ENCODE measurements around the gene MYBBP1A. TPM values are rescaled to one million over a fixed set of nuclear protein-coding genes. Genes with fewer than 3 reads are reported as not detected.

Gene MYBBP1A
- polyA plus RNA-seq, 2 of the 4 experiments (the other 2 are of a cell fraction): 42.9 to 95.1 TPM

GRCh38 chr17:4591529-4591928, 36.3 kb upstream of the MYBBP1A start:
- POLR2A ChIA-PET: interaction anchor here (0.6 kb wide), 1 partner anchor 1642 kb away, joined by 7 read pairs; no protein-coding TSS in a partner anchor
- Histone ChIP-seq H3K4me1 (peaks cover 5% of the 10 kb centered on the region; the same call in 2 of the 3 replicates), H3K4me3 (no peak overlapping the region), H3K27ac (no peak overlapping the region), H3K9me3 (no peaks in the 10 kb centered on the region), H3K4me2 (no peak overlapping the region)
- peak; percentile 44 to 46 for DNase-seq (ENCODE audit: low read depth in 1 of 2, low spot score in 1 of 2)
- no peak for FAIRE-seq
- WGBS (ENCODE audit: missing lambda C conversion rate): 47% methylated on average over 8 of the region's 12 CpGs
- TF ChIP-seq CBX2 (IDR thresholded peaks at IDR 0.05; ENCODE audit: borderline replicate concordance, low read depth) (no peak), HOXB5 (CRISPR knock-in tag; IDR thresholded peaks at IDR 0.05) (no peak), MAFK (IDR thresholded peaks at IDR 0.05; ENCODE audit: partially characterized antibody) (no peak), FOSL2 (IDR thresholded peaks at IDR 0.05) (no peak), FOSL2 (CRISPR knock-in tag; IDR thresholded peaks at IDR 0.05) (no peak), POLR2A (IDR thresholded peaks at IDR 0.05; ENCODE audit: low read length) (no peak), RARB (CRISPR knock-in tag; IDR thresholded peaks at IDR 0.05) (no peak), E2F6 (IDR thresholded peaks at IDR 0.05; ENCODE audit: borderline replicate concordance, low read depth) (no peak), CHD4 (IDR thresholded peaks at IDR 0.05; ENCODE audit: borderline replicate concordance) (no peak), SMC3 (IDR thresholded peaks at IDR 0.05) (no peak), CEBPB (IDR thresholded peaks at IDR 0.05) (no peak), HEYL (CRISPR knock-in tag; IDR thresholded peaks at IDR 0.05) (no peak), BHLHE40 (IDR thresholded peaks at IDR 0.05; ENCODE audit: low read depth, low read length) (no peak), FOXS1 (CRISPR knock-in tag; IDR thresholded peaks at IDR 0.05) (no peak), CHD2 (IDR thresholded peaks at IDR 0.05; ENCODE audit: low read length, partially characterized antibody) (no peak), PHF8 (IDR thresholded peaks at IDR 0.05; ENCODE audit: borderline replicate concordance, low read depth) (no peak), SREBF2 (IDR thresholded peaks at IDR 0.05) (no peak), HMGXB4 (CRISPR knock-in tag; IDR thresholded peaks at IDR 0.05; ENCODE audit: borderline replicate concordance) (no peak), NFE2L2 (conservative IDR thresholded peaks at IDR 0.05; ENCODE audit: low read length) (no peak), ESRRA (IDR thresholded peaks at IDR 0.05; ENCODE audit: borderline replicate concordance, low read length) (no peak), HDAC2 (IDR thresholded peaks at IDR 0.05) (no peak)
- peak; percentile 31 to 36; a peak in 5 of 6 replicates for ATAC-seq
- CTCF ChIA-PET: interaction anchor here (0.7 to 18.8 kb wide), 5 partner anchors 14 to 297 kb away, joined by 3 to 186 read pairs (median 4); no protein-coding TSS in a partner anchor

- H3K4me2 ChIP-seq: no peak overlapping the region
- H3K4me1 ChIP-seq: peaks cover 5% of the 10 kb centered on the region; the same call in 2 of the 3 replicates
- TF ChIP-seq SREBF2 (IDR thresholded peaks at IDR 0.05) (no peak), REST (IDR thresholded peaks at IDR 0.05) (no peak), RCOR1 (IDR thresholded peaks at IDR 0.05; ENCODE audit: low read depth, low read length) (no peak), SMC3 (IDR thresholded peaks at IDR 0.05) (no peak), ZC3H11A (IDR thresholded peaks at IDR 0.05) (no peak), EHMT2 (IDR thresholded peaks at IDR 0.05; ENCODE audit: low read depth) (no peak), FOSL2 (IDR thresholded peaks at IDR 0.05) (no peak), FOSL2 (CRISPR knock-in tag; IDR thresholded peaks at IDR 0.05) (no peak), POLR2AphosphoS2 (conservative IDR thresholded peaks at IDR 0.05; ENCODE audit: low read length) (no peak), NR3C1 (IDR thresholded peaks at IDR 0.05) (no peak), KDM1A (IDR thresholded peaks at IDR 0.05; ENCODE audit: low read depth) (no peak), HOXA7 (CRISPR knock-in tag; IDR thresholded peaks at IDR 0.05) (no peak), RARB (CRISPR knock-in tag; IDR thresholded peaks at IDR 0.05) (no peak), E2F6 (IDR thresholded peaks at IDR 0.05; ENCODE audit: borderline replicate concordance, low read depth) (no peak), USF2 (IDR thresholded peaks at IDR 0.05) (no peak), ZSCAN20 (CRISPR knock-in tag; IDR thresholded peaks at IDR 0.05) (no peak)
- no peak overlapping the region for H3K27ac ChIP-seq
- FAIRE-seq: no peak
- no peak overlapping the region for H3K4me3 ChIP-seq
- peak in 1 of 2 experiments; percentile 5; a peak in 3 of 6 replicates for ATAC-seq
- H3K9me3 ChIP-seq: no peaks in the 10 kb centered on the region
- DNase-seq (ENCODE audit: low read depth in 1 of 2, low spot score in 1 of 2): no peak
- 29% methylated on average over 9 of the region's 10 CpGs for WGBS (ENCODE audit: missing lambda C conversion rate)
- ChIA-PET CTCF (interaction anchor here (1.0 to 18.8 kb wide), 4 partner anchors 14 to 35 kb away, joined by 3 to 186 read pairs (median 4); no protein-coding TSS in a partner anchor), POLR2A (no interaction called here)
These were observed 35.8 kb upstream of the MYBBP1A start for GRCh38 chr17:4590981-4591453.
